ENCODE data around the gene FOXA3.

Gene FOXA3

DNA sequence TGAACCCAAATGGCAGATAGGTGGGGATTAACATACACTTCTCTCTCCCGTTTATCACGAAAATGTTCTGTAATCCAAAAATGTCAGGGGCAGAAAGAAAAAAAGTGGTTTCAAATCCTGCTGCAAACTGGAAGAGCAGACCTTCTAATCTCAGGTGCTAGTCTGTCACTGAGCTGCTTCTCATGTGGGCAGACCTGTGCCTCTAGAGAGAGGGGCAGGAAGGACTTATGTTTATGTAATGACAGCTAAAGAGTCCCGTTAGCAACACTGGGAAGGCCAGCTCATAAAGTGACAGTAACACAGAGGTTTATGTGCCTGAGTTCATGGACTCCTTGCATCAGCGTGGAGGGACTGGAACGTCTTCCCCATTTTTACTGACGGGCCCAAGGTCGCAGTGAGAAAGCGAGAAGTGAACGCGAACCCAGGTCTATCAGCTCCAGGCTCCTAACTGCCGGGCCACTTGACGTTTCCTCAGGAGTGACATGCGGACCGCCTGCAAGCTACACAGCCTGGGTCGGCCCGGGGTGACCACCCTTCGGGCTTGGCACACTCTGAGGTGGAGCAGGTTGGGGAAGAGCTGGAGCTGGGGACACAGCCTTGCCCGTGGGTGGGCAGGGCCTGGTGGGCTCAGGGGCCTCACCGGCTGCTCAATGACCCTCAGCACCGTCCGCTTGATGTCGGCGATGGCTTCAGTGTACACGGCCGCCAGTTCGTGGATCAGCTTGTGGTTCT lies 39.4 kb upstream of the FOXA3 start:
- H3K36me3 Mint-ChIP-seq, result peaks cover 77% of the 10 kb centered on the region
- H3K9me3 Mint-ChIP-seq, result no peaks in the 10 kb centered on the region
- no peaks in the 10 kb centered on the region for H3K4me1 Mint-ChIP-seq
- H3K27me3 Mint-ChIP-seq, result no peaks in the 10 kb centered on the region
- H3K4me3 Mint-ChIP-seq, result no peak overlapping the region
- no peak overlapping the region for H3K27ac Mint-ChIP-seq
- ATAC-seq, result no peak

DNA sequence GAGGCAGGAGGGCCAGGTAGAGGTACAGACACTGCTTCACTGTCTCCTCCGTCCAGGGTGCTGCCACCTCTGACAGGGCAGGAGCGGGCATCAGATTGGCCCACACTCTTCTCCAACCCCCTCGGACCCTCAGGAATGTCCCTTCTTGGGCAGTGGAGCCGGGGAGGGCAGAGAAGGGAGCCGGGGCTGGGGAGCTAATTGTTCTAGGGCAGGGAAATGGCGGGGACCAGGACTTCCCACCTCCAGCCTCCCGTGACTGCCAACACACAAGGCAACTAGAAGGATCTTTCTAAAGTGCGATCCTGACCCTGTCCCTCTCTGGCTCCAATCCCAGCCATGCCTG lies 38.9 kb upstream of the FOXA3 start:
- Mint-ChIP-seq H3K27ac (no peak overlapping the region), H3K4me1 (no peaks in the 10 kb centered on the region), H3K27me3 (no peaks in the 10 kb centered on the region), H3K4me3 (no peak overlapping the region), H3K36me3 (peaks cover 82% of the 10 kb centered on the region), H3K9me3 (no peaks in the 10 kb centered on the region)
- ATAC-seq, result no peak

DNA sequence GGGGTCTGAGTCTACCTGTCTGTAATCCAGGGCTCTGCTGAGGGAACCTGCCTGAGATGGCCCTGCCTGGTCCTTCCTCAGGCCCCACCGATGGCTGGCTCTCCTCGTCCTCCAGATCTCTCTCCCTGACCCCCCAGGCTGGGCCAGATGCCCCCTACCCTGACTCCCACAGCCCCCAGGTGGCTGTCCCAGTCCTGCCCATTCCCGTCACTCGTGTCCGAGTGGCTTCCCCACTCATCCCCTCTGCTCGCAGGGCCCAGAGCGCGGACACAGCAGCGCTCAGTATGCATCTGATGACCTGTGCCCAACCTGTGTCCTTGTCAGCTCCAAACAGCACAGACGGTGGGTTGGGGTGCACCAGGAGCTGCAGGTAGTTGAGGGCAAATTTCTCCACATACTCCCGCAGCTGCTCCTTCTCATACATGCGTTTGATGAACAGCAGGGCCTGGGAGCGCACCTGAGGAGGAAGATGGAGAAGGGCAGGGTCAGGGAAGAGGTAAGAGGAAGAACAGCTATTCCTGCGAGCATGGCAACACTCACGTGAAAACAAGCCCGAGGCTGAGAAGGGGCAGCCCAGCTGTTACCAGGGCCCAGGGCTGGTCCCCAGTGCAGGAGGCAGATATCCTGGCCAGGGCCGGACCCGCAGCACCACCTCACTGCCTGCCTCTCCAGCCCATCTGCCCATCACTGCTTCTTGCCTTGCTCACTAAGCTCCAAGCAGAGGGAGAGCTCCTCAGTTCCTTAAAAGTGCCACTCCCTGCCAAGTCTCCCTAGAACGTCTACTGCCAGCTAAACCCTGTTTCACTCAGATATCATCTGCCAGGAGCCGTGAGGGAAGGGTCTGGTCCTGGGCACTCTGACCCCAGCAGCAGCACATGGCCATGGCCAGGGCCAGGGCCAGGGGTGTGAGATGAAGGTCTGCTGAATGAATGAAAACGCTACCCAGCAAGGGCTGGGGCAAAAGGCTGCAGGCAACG lies 37.9 kb upstream of the FOXA3 start:
- H3K4me3 Mint-ChIP-seq, result no peak overlapping the region
- no peak for ATAC-seq
- peaks cover 83% of the 10 kb centered on the region for H3K36me3 Mint-ChIP-seq
- no peak overlapping the region for H3K27ac Mint-ChIP-seq
- no peaks in the 10 kb centered on the region for H3K4me1 Mint-ChIP-seq
- H3K9me3 Mint-ChIP-seq, result no peaks in the 10 kb centered on the region
- H3K27me3 Mint-ChIP-seq, result no peaks in the 10 kb centered on the region

DNA sequence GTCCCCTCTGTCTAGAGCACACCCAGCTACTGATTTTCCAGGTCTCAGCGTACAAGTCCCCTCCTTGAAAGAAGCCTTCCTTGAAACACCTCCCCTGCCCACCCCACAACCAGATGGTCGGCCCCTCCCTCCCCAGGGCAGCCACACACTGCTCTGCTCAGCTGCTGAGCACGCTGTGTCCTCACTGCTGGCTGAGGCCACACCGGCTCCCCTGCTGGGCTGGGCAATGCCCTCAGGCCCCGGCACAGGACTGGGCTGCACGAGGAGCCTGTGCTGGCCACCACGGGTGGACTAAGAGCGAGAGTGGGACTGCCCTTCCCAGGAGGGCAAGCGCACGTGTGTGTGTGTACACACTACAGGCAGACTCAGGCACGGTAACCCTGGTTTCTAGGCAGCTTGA lies 37.2 kb upstream of the FOXA3 start:
- Mint-ChIP-seq H3K27me3 (no peaks in the 10 kb centered on the region), H3K9me3 (no peaks in the 10 kb centered on the region), H3K36me3 (peaks cover 83% of the 10 kb centered on the region), H3K4me1 (no peaks in the 10 kb centered on the region), H3K4me3 (no peak overlapping the region), H3K27ac (no peak overlapping the region)
- ATAC-seq, result no peak

DNA sequence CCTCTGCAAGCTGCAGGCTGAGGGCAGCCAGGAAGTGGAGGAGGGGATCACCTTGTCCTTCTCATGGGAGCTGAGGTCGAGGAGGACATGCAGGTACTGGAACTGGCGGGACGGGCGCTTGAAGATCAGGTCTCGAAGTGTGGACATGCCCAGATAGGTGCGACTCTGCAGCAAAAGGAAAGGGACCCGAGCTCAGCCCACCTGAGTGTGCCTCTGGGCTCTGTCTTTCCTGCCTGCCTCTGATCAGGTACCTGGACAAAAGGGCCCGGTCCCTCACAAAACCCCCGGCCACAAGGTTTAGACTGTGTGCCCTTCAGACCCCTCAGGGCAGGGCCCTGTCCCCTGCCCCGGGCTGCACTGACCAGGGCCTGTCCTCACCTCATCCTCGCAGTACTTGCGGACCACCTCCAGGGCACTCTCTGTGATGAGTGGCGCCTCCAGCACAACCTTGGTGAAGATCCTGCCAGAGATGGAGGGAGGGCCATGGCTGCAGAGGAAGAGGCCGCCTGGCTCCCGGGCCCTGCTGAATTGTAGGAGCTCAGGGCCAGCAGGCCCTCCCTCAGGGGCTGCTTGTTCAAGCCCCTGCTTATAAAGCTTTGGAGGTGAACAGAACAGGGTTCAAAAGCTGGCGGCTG lies 36.5 kb upstream of the FOXA3 start:
- ATAC-seq, result no peak
- H3K4me1 Mint-ChIP-seq, result no peaks in the 10 kb centered on the region

DNA sequence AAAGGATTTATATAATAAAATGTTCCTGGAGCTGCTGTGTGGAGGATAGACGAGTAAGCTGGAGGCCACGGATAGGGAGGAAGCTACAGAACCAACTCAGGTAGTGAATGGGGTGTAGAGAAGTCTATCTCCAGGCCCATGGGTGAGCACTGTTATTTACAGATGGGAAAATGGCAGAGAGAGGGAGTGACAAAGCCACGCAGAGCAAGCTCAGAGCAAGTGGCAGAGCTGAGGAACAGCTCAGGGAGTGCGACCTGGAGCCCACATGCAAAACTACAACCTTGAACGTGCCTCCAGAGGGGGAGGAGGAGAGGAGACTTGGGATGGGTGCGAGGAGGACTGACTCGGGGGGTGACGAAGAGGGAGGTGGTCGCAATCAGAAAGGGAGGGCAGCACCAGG lies 35.6 kb upstream of the FOXA3 start:
- Mint-ChIP-seq H3K27me3 (no peaks in the 10 kb centered on the region), H3K36me3 (peaks cover 85% of the 10 kb centered on the region), H3K27ac (peak overlapping the region; percentile 17), H3K4me3 (no peak overlapping the region), H3K9me3 (no peaks in the 10 kb centered on the region), H3K4me1 (no peaks in the 10 kb centered on the region)
- no peak for ATAC-seq

More for the DNA sequence above, 36.5 kb upstream of the FOXA3 start:
- no peak overlapping the region for H3K4me3 Mint-ChIP-seq
- no peak overlapping the region for H3K27ac Mint-ChIP-seq
- H3K36me3 Mint-ChIP-seq, result peaks cover 89% of the 10 kb centered on the region
- no peaks in the 10 kb centered on the region for H3K9me3 Mint-ChIP-seq
- no peaks in the 10 kb centered on the region for H3K27me3 Mint-ChIP-seq

DNA sequence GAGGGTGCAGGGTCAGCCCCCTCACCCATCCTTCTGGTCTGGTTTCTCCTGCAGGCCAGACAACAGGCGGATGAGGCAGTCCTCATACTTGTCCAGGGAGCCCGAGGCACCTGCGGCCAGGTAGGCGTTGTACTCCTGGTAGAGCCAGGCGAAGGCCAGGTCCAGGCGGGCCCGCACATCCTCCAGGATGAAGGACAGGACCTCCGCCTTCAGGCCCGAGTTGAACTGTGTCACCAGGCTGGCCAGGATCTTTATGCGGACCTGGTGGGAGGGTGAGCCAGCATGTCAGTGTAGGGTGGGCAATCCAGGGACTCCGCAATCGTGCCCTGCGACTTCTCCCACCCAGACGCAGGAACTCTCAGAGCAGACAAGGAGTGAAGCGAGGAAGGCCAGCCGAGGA lies 35.2 kb upstream of the FOXA3 start:
- H3K27me3 Mint-ChIP-seq, result no peaks in the 10 kb centered on the region
- no peaks in the 10 kb centered on the region for H3K9me3 Mint-ChIP-seq
- H3K4me1 Mint-ChIP-seq, result no peaks in the 10 kb centered on the region
- H3K36me3 Mint-ChIP-seq, result peaks cover 83% of the 10 kb centered on the region
- H3K27ac Mint-ChIP-seq, result peak overlapping the region; percentile 17
- no peak for ATAC-seq
- H3K4me3 Mint-ChIP-seq, result no peak overlapping the region

DNA sequence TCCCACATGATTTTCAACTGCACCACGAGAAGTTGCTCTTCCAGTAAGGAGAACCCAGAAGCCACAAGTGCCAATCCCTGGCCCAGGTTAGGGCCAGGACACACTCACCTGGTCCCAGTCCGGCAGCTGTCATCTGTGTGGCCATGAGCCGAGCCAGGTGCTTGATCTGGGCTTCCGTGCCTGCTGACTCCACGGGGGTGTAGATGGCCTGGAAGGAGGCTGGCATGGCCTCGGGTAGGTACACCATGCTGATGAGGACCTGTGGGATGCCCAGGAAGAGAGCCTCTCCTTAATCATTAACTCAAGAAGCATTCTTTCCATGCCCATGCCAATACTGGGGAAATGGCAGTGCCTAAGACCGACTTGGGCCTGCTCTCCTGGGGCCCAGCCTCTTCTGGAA lies 29.2 kb upstream of the FOXA3 start:
- ATAC-seq, result no peak
- no peaks in the 10 kb centered on the region for H3K9me3 Mint-ChIP-seq
- H3K27ac Mint-ChIP-seq, result peak overlapping the region; percentile 55
- no peaks in the 10 kb centered on the region for H3K27me3 Mint-ChIP-seq
- H3K4me3 Mint-ChIP-seq, result no peak overlapping the region
- peaks cover 8% of the 10 kb centered on the region for H3K4me1 Mint-ChIP-seq
- peaks cover 77% of the 10 kb centered on the region for H3K36me3 Mint-ChIP-seq

DNA sequence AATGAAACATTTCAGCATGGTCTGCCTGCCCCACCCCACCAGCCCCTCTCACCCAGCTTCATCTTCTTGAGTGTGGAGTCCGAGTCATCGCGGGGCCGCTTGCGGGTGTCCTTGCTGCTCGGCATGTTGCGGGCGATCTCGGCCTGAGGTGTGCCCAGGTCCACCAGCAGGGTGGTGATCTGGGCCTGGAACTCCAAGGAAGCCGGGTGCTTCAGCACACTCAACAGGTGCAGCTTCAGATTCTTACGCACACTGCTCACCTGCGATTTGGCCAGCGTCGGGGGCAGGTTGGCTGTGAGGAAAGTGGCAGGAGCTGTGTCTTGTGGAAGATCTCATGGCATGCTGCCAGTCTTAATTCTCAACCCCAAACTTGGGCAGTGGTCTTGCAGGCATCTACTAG lies 21.9 kb upstream of the FOXA3 start:
- no peaks in the 10 kb centered on the region for H3K9me3 Mint-ChIP-seq
- no peaks in the 10 kb centered on the region for H3K4me1 Mint-ChIP-seq
- H3K27me3 Mint-ChIP-seq, result no peaks in the 10 kb centered on the region
- H3K27ac Mint-ChIP-seq, result no peak overlapping the region
- ATAC-seq, result no peak
- no peak overlapping the region for H3K4me3 Mint-ChIP-seq
- peaks cover 79% of the 10 kb centered on the region for H3K36me3 Mint-ChIP-seq

DNA sequence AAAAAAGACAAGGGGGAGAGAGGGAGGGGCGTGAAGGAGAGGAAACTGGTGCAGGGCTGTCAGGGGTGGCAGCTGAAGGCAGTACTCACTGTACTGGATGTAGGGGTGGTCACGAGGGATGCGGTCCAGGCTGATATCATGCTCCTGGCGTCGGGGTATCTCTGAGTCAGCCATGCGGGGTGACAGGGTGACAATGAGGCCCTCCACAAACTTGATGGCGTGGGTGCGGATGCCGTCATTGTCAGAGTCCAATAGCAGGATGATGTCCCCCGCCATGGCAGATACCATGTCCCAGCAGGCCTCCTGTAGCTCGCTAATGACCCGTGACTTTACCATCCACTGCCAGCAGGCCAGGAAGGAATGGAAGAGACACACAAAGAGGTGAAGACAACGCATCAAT lies 16.5 kb upstream of the FOXA3 start:
- peaks cover 77% of the 10 kb centered on the region for H3K36me3 Mint-ChIP-seq
- no peak for ATAC-seq
- H3K27ac Mint-ChIP-seq, result no peak overlapping the region
- peaks cover 7% of the 10 kb centered on the region for H3K4me1 Mint-ChIP-seq
- H3K9me3 Mint-ChIP-seq, result no peaks in the 10 kb centered on the region
- no peak overlapping the region for H3K4me3 Mint-ChIP-seq
- H3K27me3 Mint-ChIP-seq, result no peaks in the 10 kb centered on the region

DNA sequence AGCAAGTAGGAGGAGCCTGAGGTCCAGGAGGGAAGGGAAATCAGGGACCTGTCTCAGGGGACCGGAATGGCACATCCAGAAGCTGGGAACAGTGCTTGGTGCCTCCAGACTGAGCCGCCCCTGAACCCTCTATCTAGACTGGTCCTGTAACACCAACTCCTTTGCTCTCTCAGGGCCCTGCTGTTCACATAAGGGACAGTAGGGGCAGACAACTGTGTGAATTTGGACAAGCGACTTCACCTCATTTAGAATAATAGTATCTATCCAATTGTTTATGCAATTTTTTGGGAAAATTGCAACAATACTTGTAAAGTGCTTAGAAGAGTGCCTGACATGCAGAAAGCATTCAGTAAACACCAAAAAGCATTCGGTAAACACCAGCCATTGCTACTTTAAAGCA lies 15.2 kb upstream of the FOXA3 start:
- no peak for ATAC-seq
- Mint-ChIP-seq H3K4me1 (peaks cover 18% of the 10 kb centered on the region), H3K27ac (no peak overlapping the region), H3K4me3 (no peak overlapping the region), H3K9me3 (no peaks in the 10 kb centered on the region), H3K27me3 (no peaks in the 10 kb centered on the region), H3K36me3 (peaks cover 76% of the 10 kb centered on the region)

DNA sequence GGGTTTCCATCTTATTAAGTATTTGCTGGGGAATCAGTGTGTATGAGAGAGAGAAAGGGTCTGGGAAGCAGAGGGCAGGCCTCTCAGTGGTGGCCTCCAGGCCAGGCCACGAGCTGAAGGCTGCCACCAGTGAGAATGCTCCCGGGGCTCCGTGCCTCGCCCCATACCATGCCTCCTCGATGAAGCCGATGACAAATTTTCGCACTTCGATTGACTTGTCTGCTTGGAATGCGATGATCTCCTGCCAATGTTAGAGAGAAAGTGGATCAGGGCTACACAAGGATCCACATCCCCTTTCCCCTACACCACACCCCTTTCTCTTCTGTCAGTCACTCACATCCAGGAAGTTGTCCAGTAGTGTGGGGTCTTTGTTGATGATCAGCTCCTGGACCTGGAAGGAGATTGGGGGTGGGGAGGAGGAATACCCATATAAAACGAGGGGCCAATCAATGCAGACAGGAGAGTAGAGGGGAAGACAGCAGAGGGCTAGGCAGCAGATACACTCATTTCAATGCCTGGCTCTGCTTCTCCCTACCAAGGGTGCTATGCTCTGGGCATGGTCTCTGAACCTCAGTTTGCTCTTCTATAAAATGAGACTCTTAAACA lies 11.9 kb upstream of the FOXA3 start:
- Mint-ChIP-seq H3K4me1 (peaks cover 23% of the 10 kb centered on the region), H3K36me3 (peaks cover 73% of the 10 kb centered on the region), H3K9me3 (no peaks in the 10 kb centered on the region), H3K27ac (no peak overlapping the region), H3K27me3 (no peaks in the 10 kb centered on the region), H3K4me3 (no peak overlapping the region)
- ATAC-seq, result no peak

DNA sequence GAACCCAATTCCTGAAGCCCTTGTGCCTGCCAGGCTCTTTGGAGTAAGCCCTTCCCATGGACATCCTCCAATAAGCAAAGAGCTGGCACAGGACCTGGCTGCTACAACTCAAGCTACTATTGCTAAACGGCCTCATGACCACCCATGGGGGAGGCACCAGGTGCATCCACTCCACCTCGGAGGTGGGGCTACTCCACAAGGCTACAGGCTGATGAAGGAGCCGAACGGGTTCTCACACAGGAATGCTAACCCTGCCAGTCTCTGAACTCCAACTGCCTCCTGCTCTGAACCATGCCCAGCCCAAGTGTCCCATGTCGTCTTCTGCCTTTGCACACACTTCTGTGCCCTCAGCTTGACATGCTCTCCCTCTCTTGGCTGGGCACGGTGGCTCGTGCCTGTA lies 11.1 kb upstream of the FOXA3 start:
- no peak overlapping the region for H3K27ac Mint-ChIP-seq
- H3K27me3 Mint-ChIP-seq, result no peaks in the 10 kb centered on the region
- peaks cover 67% of the 10 kb centered on the region for H3K36me3 Mint-ChIP-seq
- H3K9me3 Mint-ChIP-seq, result no peaks in the 10 kb centered on the region
- H3K4me3 Mint-ChIP-seq, result no peak overlapping the region
- peaks cover 25% of the 10 kb centered on the region for H3K4me1 Mint-ChIP-seq
- ATAC-seq, result no peak

DNA sequence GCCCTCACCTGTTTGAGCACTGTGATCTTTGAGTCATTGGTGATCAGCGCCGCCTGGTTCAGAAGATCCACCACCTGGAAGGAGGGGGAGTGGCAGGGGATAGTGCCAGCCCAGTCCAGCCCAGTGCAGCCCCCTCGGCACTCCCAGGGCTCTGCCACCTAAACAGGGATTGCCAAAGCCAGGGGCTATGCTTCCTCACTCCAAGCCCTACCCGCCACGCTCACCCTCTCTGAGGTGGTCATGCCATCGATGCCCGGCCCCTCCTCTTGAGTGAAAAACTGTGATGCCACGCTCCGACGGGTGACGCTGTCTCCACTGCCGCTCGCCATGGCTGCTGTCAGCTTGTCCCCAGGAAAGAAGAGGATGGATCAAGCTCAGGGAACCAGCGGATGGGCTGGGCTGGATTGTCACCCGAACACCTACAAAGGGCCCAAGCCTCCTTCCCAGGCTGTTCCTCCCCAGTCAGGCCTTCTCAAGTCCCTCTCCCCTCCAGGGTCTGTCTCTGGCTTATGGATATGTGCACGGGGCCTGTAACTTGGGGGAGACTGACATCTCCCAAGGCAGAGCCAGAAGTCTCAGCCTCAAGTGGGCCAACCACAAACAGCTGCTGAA lies 9.9 kb upstream of the FOXA3 start:
- Mint-ChIP-seq H3K27me3 (no peaks in the 10 kb centered on the region), H3K4me3 (no peak overlapping the region), H3K27ac (no peak overlapping the region), H3K9me3 (no peaks in the 10 kb centered on the region), H3K4me1 (peaks cover 35% of the 10 kb centered on the region), H3K36me3 (peaks cover 71% of the 10 kb centered on the region)
- no peak for ATAC-seq
